Measurements from ENCODE around the gene ADAR.
A peak's percentile ranks its signal among the peaks of the same experiment; 100 is the strongest.

ADAR gene

GRCh38 chr1:154553056-154554030 is 54.6 kb downstream of the ADAR start:
- DNase-seq, result no peak

- DNase-seq, result no peak
Measured at GRCh38 chr1:154552036-154552435, 56.0 kb downstream of the ADAR start.

GRCh38 chr1:154551474-154551873 is 56.5 kb downstream of the ADAR start:
- DNase-seq, result no peak

GRCh38 chr1:154550657-154551056 is 57.3 kb downstream of the ADAR start:
- no peak for DNase-seq

- DNase-seq, result no peak
Measured at GRCh38 chr1:154550070-154550469, 57.9 kb downstream of the ADAR start.

GRCh38 chr1:154549202-154549770 is 58.7 kb downstream of the ADAR start:
- DNase-seq, result no peak

GRCh38 chr1:154548028-154548427 is 60.0 kb downstream of the ADAR start:
- DNase-seq, result no peak

GRCh38 chr1:154547105-154547732 is 60.8 kb downstream of the ADAR start:
- no peak for DNase-seq

- peak; percentile 76 for DNase-seq
Measured at GRCh38 chr1:154546264-154547063, 61.5 kb downstream of the ADAR start.

- DNase-seq, result no peak
Measured at GRCh38 chr1:154541231-154541630, 66.8 kb downstream of the ADAR start.

- no peak for DNase-seq
Measured at GRCh38 chr1:154539486-154540483, 68.2 kb downstream of the ADAR start.

- no peak for DNase-seq
Measured at GRCh38 chr1:154536570-154536969, 71.4 kb downstream of the ADAR start.

- DNase-seq, result no peak
Measured at GRCh38 chr1:154533952-154534844, 73.8 kb downstream of the ADAR start.
